ENCODE results near the gene PROCA1.

Gene PROCA1

DNA sequence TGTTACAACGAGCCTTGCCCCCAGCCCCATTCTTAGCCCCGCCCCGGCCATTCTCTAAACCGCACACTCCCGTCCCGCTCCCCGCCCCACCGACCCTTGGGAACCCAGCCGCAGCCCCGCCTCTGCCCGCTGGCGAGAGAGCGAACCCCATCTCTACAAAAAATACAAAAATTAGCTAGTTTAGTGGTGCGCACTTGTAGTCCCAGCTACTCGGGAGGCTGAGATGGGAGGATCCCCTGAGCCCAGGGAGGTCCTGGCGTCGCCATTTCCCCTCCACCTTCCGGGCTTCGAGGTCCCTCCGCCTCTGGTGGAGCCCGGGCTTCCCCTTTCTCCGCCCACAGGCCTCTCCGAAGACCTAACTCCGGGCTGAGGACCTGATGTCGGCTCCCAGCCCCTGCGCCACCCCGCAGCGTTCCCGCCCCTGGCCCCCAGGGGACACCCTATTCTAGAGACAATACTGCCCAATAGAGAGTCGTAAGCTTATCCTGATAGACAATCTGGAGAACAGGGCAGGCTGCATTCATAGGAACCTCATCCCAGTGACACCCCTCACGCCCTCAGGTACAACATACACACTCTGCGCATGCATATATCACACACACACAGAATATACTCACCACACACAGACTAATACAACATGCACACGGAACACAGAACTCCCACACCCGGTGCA is 480 bp upstream of the PROCA1 start:
- TF ChIP-seq EZH2phosphoT487 (IDR thresholded peaks at IDR 0.05; ENCODE audit: low read depth) (no peak), CTCF (IDR thresholded peaks at IDR 0.05; ENCODE audit: low read depth, low read length) (peak; percentile 17; the same call in 1 of the 2 replicates)
- Histone ChIP-seq H3K4me1 (ENCODE audit: low read length) (peaks cover 7% of the 10 kb centered on the region; the same call in 1 of the 2 replicates), H3K79me2 (ENCODE audit: low read length) (no peaks in the 10 kb centered on the region), H3K27ac (ENCODE audit: low read length) (peak overlapping the region; percentile 74), H3K27me3 (ENCODE audit: low read depth, low read length) (no peaks in the 10 kb centered on the region; the same call in 1 of the 2 replicates), H4K20me1 (ENCODE audit: insufficient read depth, low read length) (no peaks in the 10 kb centered on the region), H3K36me3 (replicated peaks; ENCODE audit: low read depth, low read length) (no peaks in the 10 kb centered on the region), H3K4me2 (ENCODE audit: low read length) (peak overlapping the region; percentile 95), H3K4me3 (ENCODE audit: low read length) (peak overlapping the region; percentile 77), H3K9ac (ENCODE audit: low read length) (peak overlapping the region; percentile 91), H2AFZ (ENCODE audit: low read depth, low read length) (peak overlapping the region; percentile 87), H3K9me3 (ENCODE audit: insufficient read depth, low read length) (no peaks in the 10 kb centered on the region)

- no peaks in the 10 kb centered on the region; the same call in 1 of the 2 replicates for H3K27me3 ChIP-seq (ENCODE audit: low read depth, low read length)
- H3K4me1 ChIP-seq (ENCODE audit: low read length): peaks cover 7% of the 10 kb centered on the region; the same call in 1 of the 2 replicates
Observed at GRCh38 chr17:28710861-28711722, 596 bp downstream of the PROCA1 start.

DNA sequence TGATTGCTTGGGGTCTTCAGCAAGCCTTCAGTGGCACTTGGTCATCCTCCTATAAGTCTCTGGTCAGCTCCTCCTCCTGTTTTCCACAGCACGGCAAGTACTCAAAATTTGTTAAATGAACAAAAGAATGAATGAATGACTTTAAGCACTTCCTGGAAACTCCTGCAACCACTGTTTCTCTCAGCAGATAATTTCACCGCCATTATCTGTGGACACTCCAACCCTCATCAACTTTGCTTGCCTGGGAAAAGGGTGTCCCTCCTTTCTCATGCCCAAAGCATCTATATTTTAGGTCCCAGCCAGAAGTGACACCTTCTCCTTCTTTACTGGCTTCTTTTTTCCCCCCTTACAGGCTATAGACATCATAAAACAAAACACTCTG is 4.4 kb downstream of the PROCA1 start:
- TF ChIP-seq CTCF (IDR thresholded peaks at IDR 0.05; ENCODE audit: low read depth, low read length) (no peak), EZH2phosphoT487 (IDR thresholded peaks at IDR 0.05; ENCODE audit: low read depth) (no peak)
- no peaks in the 10 kb centered on the region for H3K9me3 ChIP-seq (ENCODE audit: insufficient read depth, low read length)
- H3K27ac ChIP-seq (ENCODE audit: low read length): no peak overlapping the region
- H3K4me3 ChIP-seq (ENCODE audit: low read length): no peak overlapping the region
- peaks cover 4% of the 10 kb centered on the region; the same call in 1 of the 2 replicates for H3K4me1 ChIP-seq (ENCODE audit: low read length)
- no peaks in the 10 kb centered on the region for H3K27me3 ChIP-seq (ENCODE audit: low read depth, low read length)
- H4K20me1 ChIP-seq (ENCODE audit: insufficient read depth, low read length): no peaks in the 10 kb centered on the region
- H3K36me3 ChIP-seq (replicated peaks; ENCODE audit: low read depth, low read length): peaks cover 26% of the 10 kb centered on the region
- H3K4me2 ChIP-seq (ENCODE audit: low read length): no peak overlapping the region
- no peak overlapping the region for H3K9ac ChIP-seq (ENCODE audit: low read length)
- no peak overlapping the region for H2AFZ ChIP-seq (ENCODE audit: low read depth, low read length)
- no peaks in the 10 kb centered on the region for H3K79me2 ChIP-seq (ENCODE audit: low read length)

More at GRCh38 chr17:28710861-28711722, 596 bp downstream of the PROCA1 start:
- TF ChIP-seq EZH2phosphoT487 (IDR thresholded peaks at IDR 0.05; ENCODE audit: low read depth) (no peak), CTCF (IDR thresholded peaks at IDR 0.05; ENCODE audit: low read depth, low read length) (no peak)
- H2AFZ ChIP-seq (ENCODE audit: low read depth, low read length): no peak overlapping the region; the same call in 1 of the 2 replicates
- peak overlapping the region; percentile 91 for H3K9ac ChIP-seq (ENCODE audit: low read length)
- peak overlapping the region; percentile 77 for H3K4me3 ChIP-seq (ENCODE audit: low read length)
- no peaks in the 10 kb centered on the region for H3K79me2 ChIP-seq (ENCODE audit: low read length)
- peak overlapping the region; percentile 95 for H3K4me2 ChIP-seq (ENCODE audit: low read length)
- no peaks in the 10 kb centered on the region for H4K20me1 ChIP-seq (ENCODE audit: insufficient read depth, low read length)
- no peaks in the 10 kb centered on the region for H3K9me3 ChIP-seq (ENCODE audit: insufficient read depth, low read length)
- H3K27ac ChIP-seq (ENCODE audit: low read length): peak overlapping the region; percentile 74
- H3K36me3 ChIP-seq (replicated peaks; ENCODE audit: low read depth, low read length): peaks cover 5% of the 10 kb centered on the region

Measured in OCI-LY3 (cell line).